ENCODE results near the gene KLF1.
"Not testable (repeated sequence)": the region's sequence is repeated elsewhere in the genome, so short reads cannot be mapped to it uniquely, and the experiment has no call there.

KLF1 gene

GRCh38 chr19:12886969-12887747 is at the start of gene KLF1:
Gene KLF1 (minus strand): TSS chr19:12887201. CDS start chr19:12887140, 61 bp downstream.
- Mint-ChIP-seq H3K27me3 (no peaks in the 10 kb centered on the region), H3K27ac (no peak within 1 kb of the TSS), H3K4me1 (peaks cover 26% of the 10 kb centered on the region), H3K4me3 (peak within 1 kb of the TSS; percentile 59), H3K9me3 (no peaks in the 10 kb centered on the region), H3K36me3 (peaks cover 3% of the 10 kb centered on the region)

- H3K27me3 Mint-ChIP-seq, result no peaks in the 10 kb centered on the region
- peaks cover 21% of the 10 kb centered on the region for H3K36me3 Mint-ChIP-seq
- H3K9me3 Mint-ChIP-seq, result no peaks in the 10 kb centered on the region
- H3K27ac Mint-ChIP-seq, result peak overlapping the region; percentile 62
- peaks cover 54% of the 10 kb centered on the region for H3K4me1 Mint-ChIP-seq
- H3K4me3 Mint-ChIP-seq, result peak overlapping the region; percentile 15
Observed at GRCh38 chr19:12936582-12936981, 49.6 kb upstream of the KLF1 start.

DNA sequence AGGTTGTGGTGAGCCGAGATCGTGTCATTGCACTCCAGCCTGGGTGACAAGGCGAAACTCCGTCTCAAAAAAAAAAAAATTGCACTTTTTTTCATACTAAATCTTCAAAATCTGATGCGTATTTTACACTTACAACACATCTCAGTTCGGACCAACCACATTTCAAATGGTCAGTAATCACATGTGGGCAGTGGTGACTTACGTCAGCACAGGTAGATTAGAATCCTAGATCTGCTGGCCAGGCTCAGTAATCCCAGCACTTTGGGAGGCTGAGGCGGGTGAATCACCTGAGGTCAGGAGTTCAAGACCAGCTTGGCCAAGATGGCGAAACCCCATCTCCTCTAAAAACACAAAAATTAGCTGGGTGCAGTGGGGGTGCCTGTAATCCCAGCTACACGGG is 48.1 kb upstream of the KLF1 start:
- Mint-ChIP-seq H3K4me3 (no peak overlapping the region), H3K4me1 (peaks cover 47% of the 10 kb centered on the region)

GRCh38 chr19:12933287-12934072 is 46.5 kb upstream of the KLF1 start, which contains the start of gene FARSA:
Gene FARSA (minus strand): TSS chr19:12933711. CDS start chr19:12933696, 15 bp downstream.
- peaks cover 7% of the 10 kb centered on the region for H3K36me3 Mint-ChIP-seq
- H3K4me1 Mint-ChIP-seq, result peaks cover 38% of the 10 kb centered on the region
- H3K27ac Mint-ChIP-seq, result peak within 1 kb of the TSS; percentile 95
- H3K4me3 Mint-ChIP-seq, result peak within 1 kb of the TSS; percentile 99
- H3K9me3 Mint-ChIP-seq, result no peaks in the 10 kb centered on the region
- no peaks in the 10 kb centered on the region for H3K27me3 Mint-ChIP-seq

More for the DNA sequence above, 48.1 kb upstream of the KLF1 start:
- H3K36me3 Mint-ChIP-seq, result peaks cover 18% of the 10 kb centered on the region
- no peaks in the 10 kb centered on the region for H3K9me3 Mint-ChIP-seq
- no peaks in the 10 kb centered on the region for H3K27me3 Mint-ChIP-seq
- no peak overlapping the region for H3K27ac Mint-ChIP-seq

DNA sequence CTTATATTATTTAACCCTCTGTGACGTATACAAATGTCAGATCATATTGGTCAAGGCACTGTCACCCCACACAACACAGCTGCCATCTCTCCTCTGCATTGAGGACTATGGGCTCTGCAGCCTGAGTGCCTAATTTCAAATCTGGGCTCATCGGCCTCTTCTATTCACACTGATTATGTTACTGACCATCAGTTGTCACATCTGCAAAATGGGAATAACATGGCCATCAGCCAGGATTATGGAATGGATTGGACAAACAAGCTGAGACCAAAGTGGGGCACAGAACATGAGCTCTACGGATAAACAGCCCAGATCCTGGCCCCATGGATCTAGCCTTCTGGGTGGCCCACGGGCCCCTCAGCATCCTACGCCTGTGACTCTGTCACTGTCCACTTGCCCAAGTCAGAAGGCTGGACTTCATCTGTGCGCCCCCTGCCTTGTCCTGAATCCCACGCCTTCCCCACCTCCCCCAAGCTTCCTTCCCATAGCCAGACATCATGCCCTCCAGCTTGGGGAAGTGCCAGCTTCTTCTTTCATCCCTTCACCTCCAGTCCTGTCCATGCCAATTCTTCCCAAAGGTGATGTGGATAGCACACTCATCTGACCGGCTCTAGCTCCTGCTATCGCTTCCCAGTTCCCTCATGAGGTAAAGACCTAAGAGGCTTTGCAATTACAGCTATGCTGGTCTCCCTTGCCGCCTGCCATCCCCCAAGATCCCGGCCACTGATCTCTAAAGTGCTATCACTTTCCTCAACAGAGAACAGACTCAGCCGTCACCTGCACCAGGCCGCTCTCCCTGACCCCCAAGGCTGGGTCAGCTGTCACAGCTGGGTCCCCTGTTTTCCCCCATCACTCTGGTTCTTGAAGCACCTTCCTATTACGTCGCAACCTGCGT is 45.6 kb upstream of the KLF1 start:
- Mint-ChIP-seq H3K9me3 (no peaks in the 10 kb centered on the region), H3K4me1 (peaks cover 35% of the 10 kb centered on the region), H3K27ac (peak overlapping the region; percentile 95), H3K36me3 (peaks cover 9% of the 10 kb centered on the region), H3K4me3 (peak overlapping the region; percentile 99), H3K27me3 (no peaks in the 10 kb centered on the region)

DNA sequence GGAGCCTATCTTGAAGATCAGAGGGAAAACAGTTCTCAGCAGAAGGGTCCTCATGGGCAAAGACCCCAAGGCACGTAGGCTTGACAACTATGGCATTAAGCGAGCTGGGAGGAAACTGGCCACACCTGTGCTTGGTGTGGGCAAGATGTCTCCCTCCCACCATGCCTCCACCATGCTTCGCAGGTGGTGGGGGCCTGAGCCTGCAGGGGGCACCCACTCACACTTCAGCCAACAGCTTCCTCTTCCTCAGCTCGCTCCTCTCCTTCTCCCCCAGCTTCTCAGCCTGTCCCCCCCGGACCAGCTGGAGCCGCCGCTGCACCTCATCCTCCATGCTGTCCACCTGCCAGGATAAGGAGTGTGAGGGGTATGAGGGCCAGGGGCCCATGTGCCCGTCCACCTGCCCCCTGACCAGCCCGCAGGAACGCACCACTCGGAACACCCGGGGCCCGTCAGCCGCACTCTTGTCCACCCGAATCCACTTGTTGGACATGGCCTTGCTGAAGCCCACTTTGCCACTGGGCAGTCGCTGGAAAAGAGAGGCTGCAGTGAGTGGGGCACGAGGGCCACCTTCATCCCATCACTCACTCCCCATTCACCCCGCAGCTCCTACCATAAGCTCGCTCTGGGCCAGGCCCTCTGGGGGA is 43.1 kb upstream of the KLF1 start:
- Mint-ChIP-seq H3K4me1 (peaks cover 23% of the 10 kb centered on the region), H3K27ac (no peak overlapping the region), H3K9me3 (no peaks in the 10 kb centered on the region), H3K27me3 (no peaks in the 10 kb centered on the region), H3K4me3 (peak overlapping the region; percentile 47), H3K36me3 (peaks cover 16% of the 10 kb centered on the region)

GRCh38 chr19:12924621-12925310 is 37.8 kb upstream of the KLF1 start:
- Mint-ChIP-seq H3K27ac (no peak overlapping the region), H3K4me3 (no peak overlapping the region), H3K27me3 (no peaks in the 10 kb centered on the region), H3K9me3 (no peaks in the 10 kb centered on the region), H3K36me3 (peaks cover 14% of the 10 kb centered on the region), H3K4me1 (peaks cover 4% of the 10 kb centered on the region)

DNA sequence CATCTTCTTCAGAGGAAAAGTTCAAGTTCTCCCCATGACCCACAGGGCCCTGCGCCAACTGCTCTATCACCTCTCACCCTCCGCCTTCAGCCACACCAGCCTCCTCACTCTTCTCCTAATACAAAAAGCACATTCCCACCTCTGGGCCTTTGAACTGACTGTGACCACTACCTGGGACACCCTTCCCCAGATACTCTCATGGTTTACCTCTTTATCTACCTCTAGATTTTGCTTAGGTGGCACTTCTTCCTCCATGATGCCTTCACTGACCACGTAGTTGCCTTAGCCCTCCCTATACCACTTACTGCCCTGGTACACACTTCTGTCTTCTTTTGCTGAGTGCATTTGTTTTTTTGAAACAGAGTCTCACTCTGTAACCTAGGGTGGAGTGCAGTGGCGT is 36.0 kb upstream of the KLF1 start:
- peaks cover 18% of the 10 kb centered on the region for H3K4me1 Mint-ChIP-seq
- H3K27me3 Mint-ChIP-seq, result no peaks in the 10 kb centered on the region
- no peak overlapping the region for H3K27ac Mint-ChIP-seq
- no peaks in the 10 kb centered on the region for H3K9me3 Mint-ChIP-seq
- no peak overlapping the region for H3K4me3 Mint-ChIP-seq
- peaks cover 11% of the 10 kb centered on the region for H3K36me3 Mint-ChIP-seq

GRCh38 chr19:12921047-12921446 is 34.0 kb upstream of the KLF1 start:
- Mint-ChIP-seq H3K4me3 (no peak overlapping the region), H3K4me1 (peaks cover 25% of the 10 kb centered on the region), H3K27me3 (no peaks in the 10 kb centered on the region), H3K27ac (peak overlapping the region; percentile 30), H3K36me3 (peaks cover 6% of the 10 kb centered on the region), H3K9me3 (no peaks in the 10 kb centered on the region)

- Mint-ChIP-seq H3K27me3 (no peaks in the 10 kb centered on the region), H3K9me3 (no peaks in the 10 kb centered on the region), H3K27ac (peak overlapping the region; percentile 62), H3K36me3 (peaks cover 5% of the 10 kb centered on the region), H3K4me1 (peaks cover 45% of the 10 kb centered on the region), H3K4me3 (peak overlapping the region; percentile 77)
Observed at GRCh38 chr19:12918253-12918652, 31.3 kb upstream of the KLF1 start.

GRCh38 chr19:12915860-12916259 is 28.9 kb upstream of the KLF1 start:
- Mint-ChIP-seq H3K27ac (peak overlapping the region; percentile 41), H3K4me1 (peaks cover 48% of the 10 kb centered on the region)
- not testable (repeated sequence) for H3K27me3 Mint-ChIP-seq, H3K36me3 Mint-ChIP-seq, H3K9me3 Mint-ChIP-seq, H3K4me3 Mint-ChIP-seq

GRCh38 chr19:12913851-12914690 is 27.1 kb upstream of the KLF1 start:
- Mint-ChIP-seq H3K4me3 (peak overlapping the region; percentile 70), H3K4me1 (peaks cover 39% of the 10 kb centered on the region), H3K27me3 (no peaks in the 10 kb centered on the region), H3K36me3 (no peaks in the 10 kb centered on the region), H3K27ac (peak overlapping the region; percentile 77), H3K9me3 (no peaks in the 10 kb centered on the region)

DNA sequence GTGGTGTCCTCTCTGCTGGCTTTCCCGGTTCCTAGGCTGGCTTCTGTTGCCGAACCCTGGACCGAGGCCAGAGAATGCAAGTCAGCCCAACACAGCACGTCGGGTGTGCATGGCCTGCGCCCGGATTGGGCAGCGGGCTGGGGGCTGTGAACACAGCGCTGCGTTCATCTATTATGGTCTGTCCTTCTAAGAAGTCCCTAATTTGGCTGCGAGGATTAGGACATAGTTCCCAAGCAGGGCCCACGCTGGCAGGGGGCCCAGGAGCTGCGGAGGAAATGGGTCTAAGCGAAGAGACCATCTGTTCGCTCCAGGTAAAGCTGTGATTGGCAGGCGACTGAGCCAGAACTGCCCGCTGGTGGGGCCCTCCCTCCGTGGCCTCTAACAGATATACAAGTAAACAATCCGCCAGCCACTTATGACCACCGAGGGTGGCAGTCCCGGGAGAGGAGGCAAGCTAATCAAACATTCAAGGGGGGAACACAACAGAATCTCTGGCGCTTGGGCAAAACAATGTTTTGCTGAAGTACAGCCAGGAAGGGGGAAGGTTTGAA is 26.1 kb upstream of the KLF1 start:
- peaks cover 30% of the 10 kb centered on the region for H3K4me1 Mint-ChIP-seq
- H3K36me3 Mint-ChIP-seq, result no peaks in the 10 kb centered on the region
- H3K4me3 Mint-ChIP-seq, result no peak overlapping the region
- H3K9me3 Mint-ChIP-seq, result no peaks in the 10 kb centered on the region
- no peaks in the 10 kb centered on the region for H3K27me3 Mint-ChIP-seq
- H3K27ac Mint-ChIP-seq, result peak overlapping the region; percentile 68
